Measurements from ENCODE around the gene SV2B. TPM values are rescaled to one million over a fixed set of nuclear protein-coding genes. Genes with fewer than 3 reads are reported as not detected.

SV2B gene
- total and polyA plus RNA-seq, 3 donors from 2014 or later, result 1.6 to 1.7 (median 1.7) TPM

- TF ChIP-seq CTCF (IDR thresholded peaks at IDR 0.05), result no peak
- Histone ChIP-seq H3K27ac (no peak overlapping the region), H3K4me3 (no peak overlapping the region), H3K27me3 (no peaks in the 10 kb centered on the region), H3K36me3 (ENCODE audit: low read depth, missing control alignments) (no peaks in the 10 kb centered on the region), H3K9me3 (no peaks in the 10 kb centered on the region), H3K4me1 (no peaks in the 10 kb centered on the region)
- no peak for DNase-seq
- intact Hi-C loops (cut with DNase I; ENCODE audit: low total_unique reads), result no loop called here
- 90 to 92% methylated on average over 2 of the region's 2 CpGs for WGBS, 2 donors
These were observed 38.8 kb upstream of the SV2B start for GRCh38 chr15:91061230-91061629.

- H3K27me3 ChIP-seq, result no peaks in the 10 kb centered on the region
- WGBS, 2 donors, result 70 to 74% methylated on average over 5 of the region's 5 CpGs
- DNase-seq, result no peak
- TF ChIP-seq CTCF (IDR thresholded peaks at IDR 0.05), result no peak
- no peak for TF ChIP-seq POLR2A (IDR thresholded peaks at IDR 0.05)
- no peak overlapping the region for H3K27ac ChIP-seq
- H3K4me3 ChIP-seq, result no peak overlapping the region
- intact Hi-C loops (cut with DNase I; ENCODE audit: low total_unique reads), result no loop called here
- H3K4me1 ChIP-seq, result no peaks in the 10 kb centered on the region
- no peaks in the 10 kb centered on the region for H3K9me3 ChIP-seq
- no peaks in the 10 kb centered on the region for H3K36me3 ChIP-seq (ENCODE audit: low read depth, missing control alignments)
These were observed 38.1 kb upstream of the SV2B start for GRCh38 chr15:91061997-91062396.

GRCh38 chr15:91065505-91065904 is 34.6 kb upstream of the SV2B start:
- no peaks in the 10 kb centered on the region for H3K4me1 ChIP-seq
- no peaks in the 10 kb centered on the region for H3K9me3 ChIP-seq
- H3K4me3 ChIP-seq, result no peak overlapping the region
- intact Hi-C loops (cut with DNase I; ENCODE audit: low total_unique reads), result no loop called here
- H3K27me3 ChIP-seq, result no peaks in the 10 kb centered on the region
- no peak for DNase-seq
- no peak for TF ChIP-seq CTCF (IDR thresholded peaks at IDR 0.05)
- TF ChIP-seq POLR2A (IDR thresholded peaks at IDR 0.05), result no peak
- 74 to 77% methylated on average over 2 of the region's 2 CpGs for WGBS, 2 donors
- no peaks in the 10 kb centered on the region for H3K36me3 ChIP-seq (ENCODE audit: low read depth, missing control alignments)
- H3K27ac ChIP-seq, result no peak overlapping the region

- no peak overlapping the region for H3K4me3 ChIP-seq
- no peak for TF ChIP-seq CTCF (IDR thresholded peaks at IDR 0.05)
- no peak for TF ChIP-seq POLR2A (IDR thresholded peaks at IDR 0.05)
- WGBS, 2 donors, result 90 to 96% methylated on average over 2 of the region's 2 CpGs
- H3K4me1 ChIP-seq, result no peaks in the 10 kb centered on the region
- no peaks in the 10 kb centered on the region for H3K36me3 ChIP-seq (ENCODE audit: low read depth, missing control alignments)
- intact Hi-C loops (cut with DNase I; ENCODE audit: low total_unique reads), result no loop called here
- DNase-seq, result no peak
- H3K27me3 ChIP-seq, result no peaks in the 10 kb centered on the region
- H3K9me3 ChIP-seq, result no peaks in the 10 kb centered on the region
- no peak overlapping the region for H3K27ac ChIP-seq
These were observed 33.0 kb upstream of the SV2B start for GRCh38 chr15:91067036-91067435.

- H3K4me1 ChIP-seq, result no peaks in the 10 kb centered on the region
- no peaks in the 10 kb centered on the region for H3K36me3 ChIP-seq (ENCODE audit: low read depth, missing control alignments)
- intact Hi-C loops (cut with DNase I; ENCODE audit: low total_unique reads), result no loop called here
- DNase-seq, result no peak
- TF ChIP-seq CTCF (IDR thresholded peaks at IDR 0.05), result no peak
- TF ChIP-seq POLR2A (IDR thresholded peaks at IDR 0.05), result no peak
- H3K4me3 ChIP-seq, result no peak overlapping the region
- no peak overlapping the region for H3K27ac ChIP-seq
- H3K9me3 ChIP-seq, result no peaks in the 10 kb centered on the region
- 83 to 95% methylated on average over 2 of the region's 2 CpGs for WGBS, 2 donors
- H3K27me3 ChIP-seq, result no peaks in the 10 kb centered on the region
These were observed 31.6 kb upstream of the SV2B start for GRCh38 chr15:91068436-91068835.

Data from testis (tissue), 3 donors.